Liver (tissue), 3 donors: Measurements from ENCODE around the gene BIRC7.

ENCODE experiments used
- CTCF ChIP-seq: fragments of 150-350 bp; IDR thresholded peaks from 2 replicates; pipeline ENCODE4 v1.5.1; 2017; ENCODE audit warnings: improper control_type of control experiment, low read depth, low read length; ENCODE audit not compliant: missing input control
- EGR1 ChIP-seq, 2 donors: IDR thresholded peaks; 2 replicates each; pipeline ENCODE4 v1.6.1; 2016 to 2018; ENCODE audit warnings: antibody characterized with exemption in 2 of 2, low read depth in 2 of 2
- FOXA2 ChIP-seq: IDR thresholded peaks from 2 replicates; pipeline ENCODE4 v1.6.1; 2016; ENCODE audit warnings: antibody characterized with exemption
- REST ChIP-seq: IDR thresholded peaks from 2 replicates; pipeline ENCODE4 v1.6.1; 2016; ENCODE audit warnings: antibody characterized with exemption, mild to moderate bottlenecking
- SP1 ChIP-seq: IDR thresholded peaks from 2 replicates; pipeline ENCODE4 v1.6.1; 2018; ENCODE audit warnings: antibody characterized with exemption, mild to moderate bottlenecking
- TAF1 ChIP-seq: conservative IDR thresholded peaks from 2 replicates; pipeline ENCODE4 v1.6.1; 2016; ENCODE audit warnings: antibody characterized with exemption, mild to moderate bottlenecking
- donor health status: healthy.
- donor health status: healthy.

DNA sequence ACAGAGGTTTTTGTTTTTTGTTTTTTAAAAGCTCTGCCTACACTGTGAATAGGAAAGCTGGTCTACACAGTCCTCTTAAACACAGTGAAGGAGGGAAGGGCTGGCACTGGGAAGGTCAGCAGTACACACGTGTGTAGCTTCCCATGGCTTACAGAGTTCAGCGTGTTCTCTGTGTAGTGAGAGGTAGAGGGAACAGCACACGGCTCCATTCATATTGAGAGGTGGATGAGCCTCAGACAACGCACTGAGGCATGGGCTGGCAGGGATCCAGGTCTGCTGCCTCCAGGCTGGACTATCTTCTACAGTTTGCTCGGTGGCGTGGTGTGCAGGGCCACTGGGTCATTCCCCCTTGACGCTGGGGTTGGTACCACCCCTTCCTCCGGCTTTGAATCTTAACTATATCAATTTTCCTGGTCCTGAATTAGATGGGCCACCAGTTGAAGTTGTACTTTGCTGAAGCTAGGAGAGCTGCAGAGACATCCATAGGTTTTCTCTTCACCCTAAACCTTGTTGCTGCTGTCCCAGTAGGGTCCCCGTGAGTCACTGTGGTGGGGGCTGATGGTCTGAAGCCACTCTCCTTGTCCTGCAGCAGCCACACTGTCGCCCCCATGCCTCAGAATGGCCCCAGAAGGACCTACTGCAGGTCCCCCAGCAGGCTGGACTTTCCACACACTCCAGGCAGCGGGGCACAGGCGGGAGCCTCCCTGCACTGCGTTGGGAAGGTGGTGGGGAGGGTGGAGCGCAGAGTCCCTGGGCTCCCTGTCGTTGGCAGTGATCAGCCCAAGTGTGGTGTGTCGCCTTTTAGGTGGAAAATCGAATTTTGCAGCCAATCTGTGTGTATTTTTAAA is 38.9 kb downstream of the BIRC7 start:
- TF ChIP-seq CTCF (no peak), FOXA2 (no peak), SP1 (no peak), TAF1 (no peak), REST (no peak), EGR1 (IDR thresholded peaks at IDR 0.05; ENCODE audit: low read depth in 2 of 2) (no peak)
